CD14-positive monocyte (primary cell): Measurements from ENCODE around the gene USP44. TPM values are rescaled to one million over a fixed set of nuclear protein-coding genes. Genes with fewer than 3 reads are reported as not detected.

Source experiments
- DNase-seq, 3 donors: peaks; one replicate each; pipeline ENCODE4 v3.0.0-alpha.2; 2011 to 2022
- H2AFZ ChIP-seq: 2 replicates; pipeline ENCODE4 v1.6.0; 2012; ENCODE audit warnings: mild to moderate bottlenecking, low read depth, low read length, inconsistent platforms; ENCODE audit not compliant: insufficient read depth, poor library complexity, severe bottlenecking
- H3K27ac ChIP-seq, 2 donors: 1 replicate in 1 of 2; 2 replicates in 1 of 2; pipeline ENCODE4 v1.5.1; 2012 to 2013; ENCODE audit warnings: low read length in 2 of 2, control low read depth in 1 of 2, inconsistent platforms in 1 of 2, low read depth in 1 of 2, mild to moderate bottlenecking in 1 of 2
- H3K27me3 ChIP-seq, 2 donors: one replicate each; pipeline versions ENCODE4 v1.6.0 to v1.6.1; 2011 to 2013; ENCODE audit warnings: low read length in 2 of 2; ENCODE audit not compliant: control insufficient read depth in 2 of 2, insufficient read depth in 2 of 2
- H3K36me3 ChIP-seq, 2 donors: replicated peaks in 1 of 2; 1 replicate in 1 of 2; 2 replicates in 1 of 2; pipeline versions ENCODE4 v1.5.1 to v1.6.1; 2012 to 2013; ENCODE audit warnings: low read length in 2 of 2, control low read depth in 1 of 2, inconsistent platforms in 1 of 2, mild to moderate bottlenecking in 1 of 2; ENCODE audit not compliant: insufficient read depth in 2 of 2, control insufficient read depth in 1 of 2
- H3K4me1 ChIP-seq, 2 donors: 1 replicate in 1 of 2; 2 replicates in 1 of 2; pipeline versions ENCODE4 v1.5.1 to v1.6.1; 2012 to 2013; ENCODE audit warnings: low read length in 2 of 2, control low read depth in 1 of 2, inconsistent platforms in 1 of 2, mild to moderate bottlenecking in 1 of 2, moderate library complexity in 1 of 2; ENCODE audit not compliant: insufficient read depth in 2 of 2, control insufficient read depth in 1 of 2
- H3K4me2 ChIP-seq: replicated peaks from 2 replicates; pipeline ENCODE3; 2012; ENCODE audit warnings: low read length, moderate library complexity, mild to moderate bottlenecking; ENCODE audit not compliant: poor library complexity, severe bottlenecking; ENCODE audit errors: extremely low read depth
- H3K4me3 ChIP-seq, 3 experiments: fragments of 200-600 bp in 1 of 3; sonication (generic) in 1 of 3; replicated peaks in 1 of 3; 1 replicate in 2 of 3; 2 replicates in 1 of 3; pipeline ENCODE4 v1.5.1; 2011 to 2013; ENCODE audit warnings: low read length in 3 of 3, mild to moderate bottlenecking in 3 of 3, control low read depth in 2 of 3, low read depth in 2 of 3, inconsistent platforms in 1 of 3, moderate library complexity in 1 of 3
- H3K79me2 ChIP-seq: 2 replicates; pipeline ENCODE4 v1.6.0; 2012; ENCODE audit warnings: mild to moderate bottlenecking, control low read depth, inconsistent platforms, low read length, moderate library complexity; ENCODE audit not compliant: insufficient read depth
- H3K9ac ChIP-seq: 2 replicates; pipeline ENCODE4 v1.6.0; 2017; ENCODE audit warnings: low read length, mild to moderate bottlenecking; ENCODE audit not compliant: insufficient read depth, poor library complexity, severe bottlenecking
- H3K9me3 ChIP-seq, 2 donors: replicated peaks in 1 of 2; 1 replicate in 1 of 2; 2 replicates in 1 of 2; pipeline versions ENCODE4 v1.5.1 to v1.6.1; 2012 to 2013; ENCODE audit warnings: low read length in 2 of 2, control low read depth in 1 of 2; ENCODE audit not compliant: control insufficient read depth in 1 of 2, insufficient read depth in 1 of 2
- H4K20me1 ChIP-seq: 2 replicates; pipeline ENCODE4 v1.6.0; 2012; ENCODE audit warnings: mild to moderate bottlenecking, low read length, control low read depth, moderate library complexity; ENCODE audit not compliant: insufficient read depth
- H3K27ac Mint-ChIP-seq, 7 donors: one replicate each; pipeline ENCODE4 v1.8.0; 2020; ENCODE audit warnings: mild to moderate bottlenecking in 7 of 7, mixed read lengths in 7 of 7, moderate library complexity in 6 of 7, inconsistent platforms in 2 of 7
- H3K27me3 Mint-ChIP-seq, 3 donors: one replicate each; pipeline ENCODE4 v1.8.0; 2021 to 2022; ENCODE audit warnings: low read depth in 3 of 3, mild to moderate bottlenecking in 3 of 3, mixed read lengths in 3 of 3, moderate library complexity in 3 of 3, inconsistent platforms in 1 of 3
- H3K36me3 Mint-ChIP-seq, 2 donors: one replicate each; pipeline ENCODE4 v1.8.0; 2020; ENCODE audit warnings: mixed read lengths in 2 of 2, inconsistent platforms in 1 of 2, mild to moderate bottlenecking in 1 of 2
- H3K4me1 Mint-ChIP-seq: one replicate; pipeline ENCODE4 v1.8.0; 2020; ENCODE audit warnings: mild to moderate bottlenecking, mixed read lengths
- H3K4me3 Mint-ChIP-seq, 2 donors: one replicate each; pipeline ENCODE4 v1.8.0; 2020; ENCODE audit warnings: mild to moderate bottlenecking in 2 of 2, mixed read lengths in 2 of 2, moderate library complexity in 1 of 2
- H3K9me3 Mint-ChIP-seq, 7 donors: one replicate each; pipeline ENCODE4 v1.8.0; 2020 to 2022; ENCODE audit warnings: mixed read lengths in 7 of 7, mild to moderate bottlenecking in 6 of 7, moderate library complexity in 6 of 7, inconsistent platforms in 2 of 7
- CTCF ChIP-seq: fragments of 200-600 bp; IDR thresholded peaks from one replicate; pipeline ENCODE4 v1.8.0; 2022; ENCODE audit warnings: antibody characterized with exemption, mild to moderate bottlenecking
- WGBS: methylation state at CpG from one replicate; pipeline ENCODE4 v1.1.5; 2013; ENCODE audit warnings: missing lambda C conversion rate; ENCODE audit not compliant: insufficient coverage; 5-methylcytosine and 5-hydroxymethylcytosine counted together
- intact Hi-C, 2 donors: fragments of 100-400 bp; cut with micrococcal nuclease; formaldehyde crosslinking; loops; one replicate each; pipeline versions ENCODE4 v1.15.0 to v1.15.1; 2023
- polyA plus RNA-seq, 3 donors: library from polyadenylated mRNA; depleted of rRNA in 1 of 3; unstranded in 2 of 3; stranded (reverse) in 1 of 3; fragments of 300-500 nt in 2 of 3; fragments of >200 nt in 1 of 3; fragmentation: Illumina TruSeq in 2 of 3; gene quantifications; 1 replicate in 2 of 3; 2 replicates in 1 of 3; pipeline ENCODE4 v1.2.3, GENCODE V29; 2012 to 2021

Gene USP44
- polyA plus RNA-seq, 3 donors, result 0.12 to 0.13 TPM; not detected in 1

- Histone ChIP-seq H3K9me3 (no peaks in the 10 kb centered on the region), H2AFZ (no peak overlapping the region), H3K27me3 (no peaks in the 10 kb centered on the region), H3K79me2 (no peaks in the 10 kb centered on the region), H3K4me2 (no peak overlapping the region), H4K20me1 (no peaks in the 10 kb centered on the region), H3K36me3 (no peaks in the 10 kb centered on the region), H3K9ac (no peak overlapping the region), H3K4me3 (no peak overlapping the region), H3K27ac (no peak overlapping the region), H3K4me1 (peaks cover 0 to 7% of the 10 kb centered on the region in 2 donors)
- WGBS, result 97% methylated on average over 5 of the region's 8 CpGs
- Mint-ChIP-seq H3K27me3 (peaks cover 0 to 4% (median 0%) of the 10 kb centered on the region in 3 donors), H3K9me3 (peaks cover 0 to 3% (median 0%) of the 10 kb centered on the region in 7 donors), H3K27ac (no peak overlapping the region), H3K36me3 (no peaks in the 10 kb centered on the region), H3K4me1 (peaks cover 7% of the 10 kb centered on the region), H3K4me3 (no peak overlapping the region)
- intact Hi-C loops, result no loop called here
- TF ChIP-seq CTCF, result no peak
- DNase-seq, result no peak
These were observed 28.6 kb downstream of the USP44 start for GRCh38 chr12:95522692-95523091.

GRCh38 chr12:95520816-95521215 lies 30.5 kb downstream of the USP44 start:
- Histone ChIP-seq H3K9me3 (no peaks in the 10 kb centered on the region), H3K4me1 (peaks cover 0 to 7% of the 10 kb centered on the region in 2 donors), H2AFZ (no peak overlapping the region), H3K4me3 (no peak overlapping the region), H3K4me2 (no peak overlapping the region), H3K27ac (no peak overlapping the region), H3K27me3 (no peaks in the 10 kb centered on the region), H3K36me3 (no peaks in the 10 kb centered on the region), H3K79me2 (no peaks in the 10 kb centered on the region), H3K9ac (no peak overlapping the region), H4K20me1 (no peaks in the 10 kb centered on the region)
- H3K36me3 Mint-ChIP-seq, result peaks cover 5% of the 10 kb centered on the region in 2 donors
- no peak overlapping the region for H3K4me3 Mint-ChIP-seq
- H3K9me3 Mint-ChIP-seq, result peaks cover 0 to 3% (median 0%) of the 10 kb centered on the region in 7 donors
- peaks cover 7% of the 10 kb centered on the region for H3K4me1 Mint-ChIP-seq
- H3K27ac Mint-ChIP-seq, result no peak overlapping the region
- DNase-seq, result no peak
- 93% methylated on average over 2 of the region's 6 CpGs for WGBS
- no peak for TF ChIP-seq CTCF
- H3K27me3 Mint-ChIP-seq, result no peaks in the 10 kb centered on the region
- intact Hi-C loops, result no loop called here
